SK-N-SH (cell line): ENCODE measurements around the gene HP1BP3.

Experiments used
- EP300 ChIP-seq, 2 experiments: IDR thresholded peaks; 2 replicates each; pipeline versions ENCODE4 v1.4.0 to v1.6.1; 2012; ENCODE audit warnings: borderline replicate concordance in 1 of 2, low read depth in 1 of 2, low read length in 1 of 2
- GABPA ChIP-seq: IDR thresholded peaks from 2 replicates; pipeline ENCODE4 v1.4.0; 2012; ENCODE audit warnings: low read depth, mild to moderate bottlenecking
- JUND ChIP-seq: IDR thresholded peaks from 2 replicates; pipeline ENCODE4 v1.4.0; 2012
- MEF2A ChIP-seq: IDR thresholded peaks from 2 replicates; pipeline ENCODE4 v1.4.0; 2012; ENCODE audit warnings: low read depth, borderline replicate concordance
- POLR2AphosphoS5 ChIP-seq: IDR thresholded peaks from 2 replicates; pipeline ENCODE4 v1.6.1; 2012; ENCODE audit warnings: low read depth, low read length
- RAD21 ChIP-seq: IDR thresholded peaks from 2 replicates; pipeline ENCODE4 v1.6.1; 2012; ENCODE audit warnings: mild to moderate bottlenecking, low read length
- RCOR1 ChIP-seq: fragments of 150-350 bp; IDR thresholded peaks from 2 replicates; pipeline ENCODE4 v1.6.1; 2017; ENCODE audit warnings: antibody characterized with exemption, low read length
- SIN3A ChIP-seq: IDR thresholded peaks from 2 replicates; pipeline ENCODE4 v1.6.1; 2012; ENCODE audit warnings: low read depth, mild to moderate bottlenecking, low read length, moderate library complexity, borderline replicate concordance
- TAF1 ChIP-seq: IDR thresholded peaks from 2 replicates; pipeline ENCODE4 v1.6.1; 2012; ENCODE audit warnings: low read depth, mild to moderate bottlenecking, low read length, moderate library complexity, borderline replicate concordance
- TF ChIP-seq, protein P1 (sequence below): fragments of 200-600 bp; sonication (generic); IDR thresholded peaks from 2 replicates; pipeline ENCODE4 v1.6.1; 2017; ENCODE audit warnings: antibody characterized with exemption, mild to moderate bottlenecking, moderate library complexity
- TF ChIP-seq, protein P2 (sequence below): IDR thresholded peaks from 2 replicates; pipeline ENCODE4 v1.4.0; 2012; ENCODE audit warnings: low read depth
- TF ChIP-seq, protein P3 (sequence below): IDR thresholded peaks from 2 replicates; pipeline ENCODE4 v1.6.1; 2012; ENCODE audit warnings: mild to moderate bottlenecking, low read depth, low read length, moderate library complexity
- TF ChIP-seq, protein P4 (sequence below): IDR thresholded peaks from 2 replicates; pipeline ENCODE4; 2012

- no peak for TF ChIP-seq GABPA
- TF ChIP-seq, protein P1, sequence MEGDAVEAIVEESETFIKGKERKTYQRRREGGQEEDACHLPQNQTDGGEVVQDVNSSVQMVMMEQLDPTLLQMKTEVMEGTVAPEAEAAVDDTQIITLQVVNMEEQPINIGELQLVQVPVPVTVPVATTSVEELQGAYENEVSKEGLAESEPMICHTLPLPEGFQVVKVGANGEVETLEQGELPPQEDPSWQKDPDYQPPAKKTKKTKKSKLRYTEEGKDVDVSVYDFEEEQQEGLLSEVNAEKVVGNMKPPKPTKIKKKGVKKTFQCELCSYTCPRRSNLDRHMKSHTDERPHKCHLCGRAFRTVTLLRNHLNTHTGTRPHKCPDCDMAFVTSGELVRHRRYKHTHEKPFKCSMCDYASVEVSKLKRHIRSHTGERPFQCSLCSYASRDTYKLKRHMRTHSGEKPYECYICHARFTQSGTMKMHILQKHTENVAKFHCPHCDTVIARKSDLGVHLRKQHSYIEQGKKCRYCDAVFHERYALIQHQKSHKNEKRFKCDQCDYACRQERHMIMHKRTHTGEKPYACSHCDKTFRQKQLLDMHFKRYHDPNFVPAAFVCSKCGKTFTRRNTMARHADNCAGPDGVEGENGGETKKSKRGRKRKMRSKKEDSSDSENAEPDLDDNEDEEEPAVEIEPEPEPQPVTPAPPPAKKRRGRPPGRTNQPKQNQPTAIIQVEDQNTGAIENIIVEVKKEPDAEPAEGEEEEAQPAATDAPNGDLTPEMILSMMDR: no peak
- TF ChIP-seq TAF1: no peak
- TF ChIP-seq, protein P2, sequence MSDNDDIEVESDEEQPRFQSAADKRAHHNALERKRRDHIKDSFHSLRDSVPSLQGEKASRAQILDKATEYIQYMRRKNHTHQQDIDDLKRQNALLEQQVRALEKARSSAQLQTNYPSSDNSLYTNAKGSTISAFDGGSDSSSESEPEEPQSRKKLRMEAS: no peak
- TF ChIP-seq SIN3A: no peak
- TF ChIP-seq MEF2A: no peak
- TF ChIP-seq, protein P3, sequence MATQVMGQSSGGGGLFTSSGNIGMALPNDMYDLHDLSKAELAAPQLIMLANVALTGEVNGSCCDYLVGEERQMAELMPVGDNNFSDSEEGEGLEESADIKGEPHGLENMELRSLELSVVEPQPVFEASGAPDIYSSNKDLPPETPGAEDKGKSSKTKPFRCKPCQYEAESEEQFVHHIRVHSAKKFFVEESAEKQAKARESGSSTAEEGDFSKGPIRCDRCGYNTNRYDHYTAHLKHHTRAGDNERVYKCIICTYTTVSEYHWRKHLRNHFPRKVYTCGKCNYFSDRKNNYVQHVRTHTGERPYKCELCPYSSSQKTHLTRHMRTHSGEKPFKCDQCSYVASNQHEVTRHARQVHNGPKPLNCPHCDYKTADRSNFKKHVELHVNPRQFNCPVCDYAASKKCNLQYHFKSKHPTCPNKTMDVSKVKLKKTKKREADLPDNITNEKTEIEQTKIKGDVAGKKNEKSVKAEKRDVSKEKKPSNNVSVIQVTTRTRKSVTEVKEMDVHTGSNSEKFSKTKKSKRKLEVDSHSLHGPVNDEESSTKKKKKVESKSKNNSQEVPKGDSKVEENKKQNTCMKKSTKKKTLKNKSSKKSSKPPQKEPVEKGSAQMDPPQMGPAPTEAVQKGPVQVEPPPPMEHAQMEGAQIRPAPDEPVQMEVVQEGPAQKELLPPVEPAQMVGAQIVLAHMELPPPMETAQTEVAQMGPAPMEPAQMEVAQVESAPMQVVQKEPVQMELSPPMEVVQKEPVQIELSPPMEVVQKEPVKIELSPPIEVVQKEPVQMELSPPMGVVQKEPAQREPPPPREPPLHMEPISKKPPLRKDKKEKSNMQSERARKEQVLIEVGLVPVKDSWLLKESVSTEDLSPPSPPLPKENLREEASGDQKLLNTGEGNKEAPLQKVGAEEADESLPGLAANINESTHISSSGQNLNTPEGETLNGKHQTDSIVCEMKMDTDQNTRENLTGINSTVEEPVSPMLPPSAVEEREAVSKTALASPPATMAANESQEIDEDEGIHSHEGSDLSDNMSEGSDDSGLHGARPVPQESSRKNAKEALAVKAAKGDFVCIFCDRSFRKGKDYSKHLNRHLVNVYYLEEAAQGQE: no peak
- TF ChIP-seq, protein P4, sequence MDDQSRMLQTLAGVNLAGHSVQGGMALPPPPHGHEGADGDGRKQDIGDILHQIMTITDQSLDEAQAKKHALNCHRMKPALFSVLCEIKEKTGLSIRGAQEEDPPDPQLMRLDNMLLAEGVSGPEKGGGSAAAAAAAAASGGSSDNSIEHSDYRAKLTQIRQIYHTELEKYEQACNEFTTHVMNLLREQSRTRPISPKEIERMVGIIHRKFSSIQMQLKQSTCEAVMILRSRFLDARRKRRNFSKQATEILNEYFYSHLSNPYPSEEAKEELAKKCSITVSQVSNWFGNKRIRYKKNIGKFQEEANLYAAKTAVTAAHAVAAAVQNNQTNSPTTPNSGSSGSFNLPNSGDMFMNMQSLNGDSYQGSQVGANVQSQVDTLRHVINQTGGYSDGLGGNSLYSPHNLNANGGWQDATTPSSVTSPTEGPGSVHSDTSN: no peak
- TF ChIP-seq POLR2AphosphoS5: no peak
- no peak for TF ChIP-seq RCOR1
- no peak for TF ChIP-seq RAD21
- TF ChIP-seq JUND: no peak
- TF ChIP-seq EP300 (IDR thresholded peaks at IDR 0.05; ENCODE audit: borderline replicate concordance in 1 of 2, low read depth in 1 of 2, low read length in 1 of 2): no peak
These were observed 49.1 kb upstream of the HP1BP3 start for GRCh38 chr1:20836230-20836629.
